22Rv1 (cell line): ENCODE data around the gene SEZ6L.

Experiments
- H3K27ac ChIP-seq: fragments of 450-650 bp; 2 replicates; pipeline ENCODE4 v1.5.1; 2017
- ZFX ChIP-seq: fragments of 450-650 bp; IDR thresholded peaks from 2 replicates; pipeline ENCODE4 v1.6.1; 2017; ENCODE audit warnings: antibody characterized with exemption, borderline replicate concordance
- TF ChIP-seq, protein P1 (sequence below): fragments of 450-650 bp; IDR thresholded peaks from 2 replicates; pipeline ENCODE4 v1.5.1; 2017; ENCODE audit warnings: mild to moderate bottlenecking

SEZ6L gene

DNA sequence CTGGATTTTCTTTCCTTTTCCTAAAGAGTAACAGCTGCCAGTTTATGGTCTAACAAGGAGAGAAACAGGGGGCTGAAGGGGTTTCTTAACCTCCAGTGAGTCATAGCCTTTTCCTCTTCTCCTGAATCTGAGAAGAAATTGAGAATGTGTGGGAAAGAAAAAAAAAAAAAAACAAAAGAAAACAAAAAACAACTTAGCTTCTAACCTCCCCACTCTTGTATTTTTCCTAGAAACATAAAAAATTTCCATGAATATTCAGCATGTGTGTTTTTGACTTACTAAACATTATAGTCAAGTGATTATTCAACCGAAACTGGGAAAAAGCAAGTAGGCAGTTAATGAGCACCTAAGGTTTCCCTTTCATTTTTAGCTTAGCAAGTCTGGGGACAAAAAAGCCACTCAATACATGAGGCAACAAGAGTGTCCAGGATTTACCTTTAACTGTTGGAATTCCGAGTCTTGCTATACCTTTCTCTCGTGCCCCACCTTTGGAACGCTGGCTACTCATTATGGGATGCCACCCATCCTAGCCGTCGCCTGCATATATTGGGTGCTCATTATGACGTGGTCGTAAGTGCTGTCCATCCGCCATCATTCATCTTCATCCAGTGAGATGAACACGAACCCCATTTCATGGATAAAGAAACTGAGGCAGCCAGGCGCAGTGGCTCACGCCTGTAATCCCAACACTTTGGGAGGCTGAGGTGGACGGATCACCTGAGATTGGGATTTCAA lies 262.2 kb downstream of the SEZ6L start:
- TF ChIP-seq, protein P1, sequence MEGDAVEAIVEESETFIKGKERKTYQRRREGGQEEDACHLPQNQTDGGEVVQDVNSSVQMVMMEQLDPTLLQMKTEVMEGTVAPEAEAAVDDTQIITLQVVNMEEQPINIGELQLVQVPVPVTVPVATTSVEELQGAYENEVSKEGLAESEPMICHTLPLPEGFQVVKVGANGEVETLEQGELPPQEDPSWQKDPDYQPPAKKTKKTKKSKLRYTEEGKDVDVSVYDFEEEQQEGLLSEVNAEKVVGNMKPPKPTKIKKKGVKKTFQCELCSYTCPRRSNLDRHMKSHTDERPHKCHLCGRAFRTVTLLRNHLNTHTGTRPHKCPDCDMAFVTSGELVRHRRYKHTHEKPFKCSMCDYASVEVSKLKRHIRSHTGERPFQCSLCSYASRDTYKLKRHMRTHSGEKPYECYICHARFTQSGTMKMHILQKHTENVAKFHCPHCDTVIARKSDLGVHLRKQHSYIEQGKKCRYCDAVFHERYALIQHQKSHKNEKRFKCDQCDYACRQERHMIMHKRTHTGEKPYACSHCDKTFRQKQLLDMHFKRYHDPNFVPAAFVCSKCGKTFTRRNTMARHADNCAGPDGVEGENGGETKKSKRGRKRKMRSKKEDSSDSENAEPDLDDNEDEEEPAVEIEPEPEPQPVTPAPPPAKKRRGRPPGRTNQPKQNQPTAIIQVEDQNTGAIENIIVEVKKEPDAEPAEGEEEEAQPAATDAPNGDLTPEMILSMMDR, result no peak
- no peak for TF ChIP-seq ZFX

DNA sequence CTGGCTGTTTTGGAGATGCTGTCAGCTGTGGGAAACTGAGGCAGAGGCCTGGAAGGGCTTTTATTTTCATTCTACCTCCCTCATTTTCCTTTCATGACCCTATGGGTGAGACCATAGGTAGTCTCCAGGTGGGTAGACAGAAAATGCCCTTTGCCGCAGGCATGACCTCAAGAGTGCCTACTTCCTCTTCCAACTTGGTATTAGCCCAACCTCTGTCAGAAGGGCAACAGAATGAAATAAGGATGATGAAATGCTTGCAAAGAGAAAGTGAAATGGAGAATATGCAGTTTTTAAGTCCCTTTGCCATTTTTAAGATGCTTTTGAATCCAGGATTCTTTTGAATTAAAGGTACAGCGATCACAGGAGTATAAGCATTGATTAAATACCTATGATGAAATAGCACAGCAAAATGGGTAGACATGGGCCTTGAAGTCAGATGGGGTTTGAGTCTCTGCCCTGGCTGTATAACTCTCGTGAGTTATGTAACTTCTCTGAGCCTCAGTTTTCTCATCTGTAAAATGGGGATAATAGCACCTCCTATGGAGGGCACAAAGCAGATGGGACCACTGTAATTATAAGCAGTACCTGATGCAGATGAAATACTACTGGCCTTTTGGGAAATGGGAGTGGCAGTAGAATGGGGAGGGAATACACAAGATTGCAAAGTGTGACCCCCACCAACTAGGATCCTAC lies 263.5 kb downstream of the SEZ6L start:
- TF ChIP-seq, protein P1, result no peak
- TF ChIP-seq ZFX, result no peak
- no peak overlapping the region for H3K27ac ChIP-seq

More for the DNA sequence above, 262.2 kb downstream of the SEZ6L start:
- H3K27ac ChIP-seq, result no peak overlapping the region
